ENCODE measurements around the gene LPAR5.

- no peak for TF ChIP-seq CTCF (IDR thresholded peaks at IDR 0.05)
- no peak for TF ChIP-seq POLR2A (IDR thresholded peaks at IDR 0.05)
Measured at GRCh38 chr12:6631549-6631961, 4.2 kb downstream of the LPAR5 start.
